PC-9 (cell line): ENCODE results near the gene MESP1. TPM values are rescaled to one million over a fixed set of nuclear protein-coding genes. Genes with fewer than 3 reads are reported as not detected.

Source experiments
- BruUV-seq: library from RNA; stranded (reverse); fragments of 400-500 nt; replicated peaks from 2 replicates; lab custom pipeline; 2021; lab: Mats Ljungman, UMichigan
- CTCF ChIA-PET: fragments of 300-600 bp; sonication (Branson Sonifier 250); formaldehyde crosslinking; loops from one replicate; lab custom pipeline; 2022; ENCODE audit warnings: antibody characterized with exemption; lab: Charles Lee
- POLR2A ChIA-PET: fragments of 300-600 bp; sonication (Branson Sonifier 250); formaldehyde crosslinking; loops from one replicate; lab custom pipeline; 2022; ENCODE audit warnings: antibody characterized with exemption; ENCODE audit not compliant: unreplicated experiment; lab: Charles Lee
- DNase-seq, 2 experiments: peaks; one replicate each; pipeline versions ENCODE4 v3.0.0 to v3.0.0-alpha.2; 2015 to 2022; ENCODE audit warnings: mixed read lengths in 1 of 2
- H2AFZ ChIP-seq: fragments of 200-600 bp; sonication (generic); 2 replicates; pipeline ENCODE4 v1.8.1; 2017; ENCODE audit warnings: antibody characterized with exemption
- H3F3A ChIP-seq: fragments of 200-600 bp; sonication (generic); 2 replicates; pipeline ENCODE4 v1.8.1; 2017; ENCODE audit warnings: antibody characterized with exemption, mild to moderate bottlenecking, low read depth; ENCODE audit not compliant: insufficient read depth
- H3K27ac ChIP-seq: fragments of 200-600 bp; sonication (generic); 2 replicates; pipeline ENCODE4 v1.6.1; 2016; ENCODE audit warnings: mixed run types
- H3K27me3 ChIP-seq: fragments of 200-600 bp; sonication (generic); 2 replicates; pipeline ENCODE4 v1.6.1; 2016; ENCODE audit warnings: low read depth, mixed run types; ENCODE audit not compliant: insufficient read depth
- H3K36me3 ChIP-seq: fragments of 200-600 bp; sonication (generic); 2 replicates; pipeline ENCODE4 v1.6.1; 2016; ENCODE audit warnings: low read depth, mixed run types
- H3K4me1 ChIP-seq: fragments of 200-600 bp; sonication (generic); replicated peaks from 2 replicates; pipeline ENCODE4 v1.6.1; 2016; ENCODE audit warnings: mixed run types; ENCODE audit not compliant: insufficient read depth
- H3K4me2 ChIP-seq: fragments of 200-600 bp; sonication (generic); 2 replicates; pipeline ENCODE4 v1.6.1; 2017; ENCODE audit warnings: mixed run types
- H3K4me3 ChIP-seq: fragments of 200-600 bp; sonication (generic); 2 replicates; pipeline ENCODE4 v1.6.1; 2016; ENCODE audit warnings: mixed run types
- H3K79me2 ChIP-seq: fragments of 200-600 bp; sonication (generic); 2 replicates; pipeline ENCODE4 v1.6.1; 2017; ENCODE audit warnings: low read depth, mixed run types
- H3K9me2 ChIP-seq: fragments of 200-600 bp; sonication (generic); 2 replicates; pipeline ENCODE4 v1.8.1; 2017; ENCODE audit warnings: mild to moderate bottlenecking; ENCODE audit not compliant: insufficient read depth
- H3K9me3 ChIP-seq: fragments of 200-600 bp; sonication (generic); 2 replicates; pipeline ENCODE4 v1.8.1; 2016; ENCODE audit warnings: low read depth; ENCODE audit not compliant: insufficient read depth
- H4K20me1 ChIP-seq: fragments of 200-600 bp; sonication (generic); 2 replicates; pipeline ENCODE4 v1.8.1; 2017; ENCODE audit not compliant: insufficient read depth
- CTCF ChIP-seq: fragments of 200-600 bp; sonication (generic); conservative IDR thresholded peaks from 2 replicates; pipeline ENCODE4 v1.6.1; 2017; ENCODE audit warnings: mixed run types, antibody characterized with exemption, mild to moderate bottlenecking, moderate library complexity
- EZH2 ChIP-seq: fragments of 200-600 bp; sonication (generic); IDR thresholded peaks from 2 replicates; pipeline ENCODE4 v1.8.0; 2017; ENCODE audit warnings: antibody characterized with exemption, low read depth
- intact Hi-C: fragments of 100-400 bp; cut with micrococcal nuclease; formaldehyde crosslinking; loops from one replicate; pipeline ENCODE4 v1.10.0; 2022; ENCODE audit not compliant: unreplicated experiment
- total RNA-seq: library from RNA; stranded (reverse); gene quantifications from 2 replicates; pipeline ENCODE4 v1.2.3, GENCODE V29; 2021

The MESP1 gene
- total RNA-seq, 1 experiment from 2014 or later, result 8.5 TPM

GRCh38 chr15:89724621-89725020 lies 26.4 kb downstream of the MESP1 start:
- TF ChIP-seq EZH2, result no peak
- no peak for TF ChIP-seq CTCF
- H3K36me3 ChIP-seq, result no peaks in the 10 kb centered on the region

DNA sequence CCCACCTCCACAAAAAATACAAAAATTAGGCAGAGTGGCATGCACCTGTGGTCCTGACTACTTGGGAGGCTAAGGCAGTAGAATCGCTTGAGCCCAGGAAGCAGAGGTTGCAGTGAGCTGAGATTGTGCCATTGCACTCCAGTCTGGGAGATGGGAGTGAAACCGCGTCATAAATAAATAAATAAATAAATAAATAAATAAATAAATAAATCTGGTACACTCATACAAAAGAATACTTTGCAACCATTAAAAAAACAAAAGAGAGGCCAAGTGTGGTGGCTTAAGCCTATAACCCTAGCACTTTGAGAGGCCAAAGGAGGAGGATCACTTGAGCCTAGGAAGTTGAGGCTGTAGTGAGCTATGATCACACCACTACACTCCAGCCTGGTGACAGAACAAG lies 28.0 kb downstream of the MESP1 start:
- TF ChIP-seq EZH2 (no peak), CTCF (no peak)
- ChIA-PET CTCF (no interaction called here), POLR2A (no interaction called here)
- Histone ChIP-seq H3K9me3 (no peaks in the 10 kb centered on the region), H4K20me1 (no peaks in the 10 kb centered on the region), H2AFZ (no peak overlapping the region), H3K27me3 (no peaks in the 10 kb centered on the region), H3K79me2 (no peaks in the 10 kb centered on the region), H3K36me3 (no peaks in the 10 kb centered on the region), H3K4me2 (no peak overlapping the region), H3F3A (no peaks in the 10 kb centered on the region), H3K27ac (no peak overlapping the region), H3K9me2 (no peaks in the 10 kb centered on the region), H3K4me3 (no peak overlapping the region), H3K4me1 (no peaks in the 10 kb centered on the region)
- no peak for DNase-seq
- intact Hi-C loops, result no loop called here
- no TSS peak for BruUV-seq

More at GRCh38 chr15:89724621-89725020, 26.4 kb downstream of the MESP1 start:
- Histone ChIP-seq H3K9me3 (no peaks in the 10 kb centered on the region), H4K20me1 (no peaks in the 10 kb centered on the region), H3K27ac (no peak overlapping the region), H3F3A (no peaks in the 10 kb centered on the region), H3K4me1 (no peaks in the 10 kb centered on the region), H2AFZ (no peak overlapping the region), H3K79me2 (no peaks in the 10 kb centered on the region), H3K4me3 (no peak overlapping the region), H3K27me3 (no peaks in the 10 kb centered on the region), H3K4me2 (no peak overlapping the region), H3K9me2 (no peaks in the 10 kb centered on the region)
- no TSS peak for BruUV-seq
- no peak for DNase-seq
- ChIA-PET CTCF (no interaction called here), POLR2A (no interaction called here)
- intact Hi-C loops, result no loop called here

GRCh38 chr15:89714775-89715174 lies 36.3 kb downstream of the MESP1 start:
- no peak overlapping the region for H3K4me2 ChIP-seq
- H3K9me2 ChIP-seq, result no peaks in the 10 kb centered on the region
- no peaks in the 10 kb centered on the region for H4K20me1 ChIP-seq
- no peaks in the 10 kb centered on the region for H3F3A ChIP-seq
- H2AFZ ChIP-seq, result no peak overlapping the region
- no peaks in the 10 kb centered on the region for H3K4me1 ChIP-seq
- H3K27ac ChIP-seq, result no peak overlapping the region
- CTCF ChIA-PET, result no interaction called here
- no peak overlapping the region for H3K4me3 ChIP-seq
- TF ChIP-seq EZH2, result no peak
- no peak for TF ChIP-seq CTCF
- no TSS peak for BruUV-seq
- DNase-seq, result no peak
- H3K9me3 ChIP-seq, result no peaks in the 10 kb centered on the region
- H3K36me3 ChIP-seq, result no peaks in the 10 kb centered on the region
- POLR2A ChIA-PET, result no interaction called here
- intact Hi-C loops, result no loop called here
- no peaks in the 10 kb centered on the region for H3K79me2 ChIP-seq
- H3K27me3 ChIP-seq, result no peaks in the 10 kb centered on the region
